ENCODE data around the gene TCP10L. TPM values are rescaled to one million over a fixed set of nuclear protein-coding genes. Genes with fewer than 3 reads are reported as not detected.

TCP10L gene
- total and polyA plus RNA-seq, 2 of the 13 experiments (the other 11 are each of a cell fraction or from before 2014, with no cell fraction given), result 0.90 to 2.4 TPM

GRCh38 chr21:32612075-32612998 is 27.0 kb upstream of the TCP10L start, which contains the start of gene CFAP298 (continued):
- TF ChIP-seq NCOA2 (CRISPR knock-in tag; IDR thresholded peaks at IDR 0.05) (peak; percentile 21; the same call in 1 of the 2 replicates), ZNF281 (CRISPR knock-in tag; IDR thresholded peaks at IDR 0.05; ENCODE audit: borderline replicate concordance) (peak; percentile 43), ONECUT2 (CRISPR knock-in tag; IDR thresholded peaks at IDR 0.05) (no peak), ARHGAP35 (CRISPR knock-in tag; IDR thresholded peaks at IDR 0.05; ENCODE audit: borderline replicate concordance) (no peak), PAWR (CRISPR knock-in tag; IDR thresholded peaks at IDR 0.05; ENCODE audit: borderline replicate concordance) (no peak), ZNF543 (CRISPR knock-in tag; IDR thresholded peaks at IDR 0.05) (no peak), CBX5 (CRISPR knock-in tag; IDR thresholded peaks at IDR 0.05; ENCODE audit: borderline replicate concordance) (peak; percentile 55), UBTF (CRISPR knock-in tag; IDR thresholded peaks at IDR 0.05) (peak; percentile 100), ADNP (CRISPR knock-in tag; IDR thresholded peaks at IDR 0.05) (no peak), USF2 (IDR thresholded peaks at IDR 0.05; ENCODE audit: low read depth, low read length) (no peak), USF2 (CRISPR knock-in tag; IDR thresholded peaks at IDR 0.05; ENCODE audit: borderline replicate concordance) (0 out of 2 replicates have a peak, but pooled peaks have one; percentile 28), ZNF251 (CRISPR knock-in tag; IDR thresholded peaks at IDR 0.05) (no peak), ZBTB44 (CRISPR knock-in tag; IDR thresholded peaks at IDR 0.05) (no peak), REPIN1 (CRISPR knock-in tag; IDR thresholded peaks at IDR 0.05; ENCODE audit: borderline replicate concordance, low read depth) (peak; percentile 62), SRY (CRISPR knock-in tag; IDR thresholded peaks at IDR 0.05) (no peak), GPBP1L1 (CRISPR knock-in tag; IDR thresholded peaks at IDR 0.05) (no peak), AHR (CRISPR knock-in tag; IDR thresholded peaks at IDR 0.05) (no peak), ELF3 (CRISPR knock-in tag; IDR thresholded peaks at IDR 0.05) (peak; percentile 45), JUND (CRISPR knock-in tag; IDR thresholded peaks at IDR 0.05) (no peak)

Measured in HepG2 (cell line).